ENCODE data around the gene COX20.

GRCh38 chr1:244810221-244810620 lies 25.2 kb upstream of the COX20 start:
- TF ChIP-seq RNF2 (IDR thresholded peaks at IDR 0.05; ENCODE audit: borderline replicate concordance, low read depth) (no peak), POLR2A (IDR thresholded peaks at IDR 0.05; ENCODE audit: low read length) (no peak), SMC3 (IDR thresholded peaks at IDR 0.05) (no peak), MAZ (IDR thresholded peaks at IDR 0.05; ENCODE audit: borderline replicate concordance, low read depth, low read length) (no peak), FOSL2 (IDR thresholded peaks at IDR 0.05) (no peak), FOSL2 (CRISPR knock-in tag; IDR thresholded peaks at IDR 0.05) (no peak), FOSB (CRISPR knock-in tag; IDR thresholded peaks at IDR 0.05) (no peak), JUNB (IDR thresholded peaks at IDR 0.05) (no peak)
- TF ChIP-seq, protein P1, sequence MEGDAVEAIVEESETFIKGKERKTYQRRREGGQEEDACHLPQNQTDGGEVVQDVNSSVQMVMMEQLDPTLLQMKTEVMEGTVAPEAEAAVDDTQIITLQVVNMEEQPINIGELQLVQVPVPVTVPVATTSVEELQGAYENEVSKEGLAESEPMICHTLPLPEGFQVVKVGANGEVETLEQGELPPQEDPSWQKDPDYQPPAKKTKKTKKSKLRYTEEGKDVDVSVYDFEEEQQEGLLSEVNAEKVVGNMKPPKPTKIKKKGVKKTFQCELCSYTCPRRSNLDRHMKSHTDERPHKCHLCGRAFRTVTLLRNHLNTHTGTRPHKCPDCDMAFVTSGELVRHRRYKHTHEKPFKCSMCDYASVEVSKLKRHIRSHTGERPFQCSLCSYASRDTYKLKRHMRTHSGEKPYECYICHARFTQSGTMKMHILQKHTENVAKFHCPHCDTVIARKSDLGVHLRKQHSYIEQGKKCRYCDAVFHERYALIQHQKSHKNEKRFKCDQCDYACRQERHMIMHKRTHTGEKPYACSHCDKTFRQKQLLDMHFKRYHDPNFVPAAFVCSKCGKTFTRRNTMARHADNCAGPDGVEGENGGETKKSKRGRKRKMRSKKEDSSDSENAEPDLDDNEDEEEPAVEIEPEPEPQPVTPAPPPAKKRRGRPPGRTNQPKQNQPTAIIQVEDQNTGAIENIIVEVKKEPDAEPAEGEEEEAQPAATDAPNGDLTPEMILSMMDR (IDR thresholded peaks at IDR 0.05) = no peak

Data from A549 (cell line).